Mammary epithelial cell (primary cell): ENCODE measurements around the gene GSG1.

Source experiments
- EZH2 ChIP-seq: IDR thresholded peaks from 2 replicates; pipeline ENCODE4 v1.6.1; 2012; ENCODE audit warnings: low read length, inconsistent platforms, borderline replicate concordance
- TF ChIP-seq, protein P1 (sequence below), 2 donors: IDR thresholded peaks in 1 of 2; conservative IDR thresholded peaks in 1 of 2; 2 replicates each; pipeline ENCODE4 v1.5.1; 2011 to 2012; ENCODE audit warnings: inconsistent platforms in 2 of 2, low read length in 2 of 2, mild to moderate bottlenecking in 2 of 2, control low read depth in 1 of 2, low read depth in 1 of 2; ENCODE audit not compliant: insufficient read depth in 1 of 2; ENCODE audit errors: extremely low read depth in 1 of 2

DNA sequence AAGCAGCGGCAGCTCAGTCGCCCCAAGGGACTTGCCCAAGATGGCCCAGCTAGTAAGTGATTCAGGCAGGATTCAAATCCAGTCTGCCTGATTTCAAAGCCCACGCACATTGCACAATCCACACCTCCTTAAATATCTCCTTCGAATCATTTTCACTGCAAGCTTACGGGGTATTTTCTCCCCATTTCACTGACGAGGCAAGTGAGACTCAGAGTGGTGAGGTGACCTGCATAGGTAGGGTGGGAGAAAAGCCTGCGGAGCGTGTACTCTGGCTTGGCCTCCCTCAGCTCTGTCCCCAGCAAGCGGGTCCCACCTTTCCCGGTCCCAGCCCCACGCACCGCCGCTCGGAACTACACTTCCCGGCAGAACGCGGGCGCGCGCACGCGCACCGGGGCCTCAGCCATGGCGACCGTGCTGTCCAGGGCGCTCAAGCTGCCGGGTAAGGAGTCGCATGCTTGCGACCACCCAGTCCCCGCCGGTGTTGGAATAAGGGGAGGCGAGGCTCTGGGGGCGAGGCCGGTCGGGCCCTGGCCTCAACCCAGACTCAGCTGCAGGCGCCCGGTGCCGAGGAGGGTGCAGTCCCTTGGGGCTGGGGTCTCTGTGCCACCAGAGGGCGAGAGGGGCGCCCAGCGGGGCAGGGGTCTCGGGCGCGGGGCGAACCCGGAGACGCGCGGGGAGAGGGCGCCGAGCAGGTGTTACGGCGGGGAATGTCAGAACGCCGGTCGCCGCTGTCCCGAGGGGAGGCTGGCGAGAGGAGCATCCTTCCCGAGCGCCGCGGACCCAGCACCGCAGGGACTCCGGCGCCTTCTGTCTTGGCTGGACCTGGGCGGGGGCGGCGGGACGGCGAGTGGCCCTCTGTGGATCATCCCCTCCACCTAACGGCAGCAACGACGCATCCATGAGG is 59.2 kb downstream of the GSG1 start, which contains the start of gene FAM234B:
- TF ChIP-seq, protein P1, sequence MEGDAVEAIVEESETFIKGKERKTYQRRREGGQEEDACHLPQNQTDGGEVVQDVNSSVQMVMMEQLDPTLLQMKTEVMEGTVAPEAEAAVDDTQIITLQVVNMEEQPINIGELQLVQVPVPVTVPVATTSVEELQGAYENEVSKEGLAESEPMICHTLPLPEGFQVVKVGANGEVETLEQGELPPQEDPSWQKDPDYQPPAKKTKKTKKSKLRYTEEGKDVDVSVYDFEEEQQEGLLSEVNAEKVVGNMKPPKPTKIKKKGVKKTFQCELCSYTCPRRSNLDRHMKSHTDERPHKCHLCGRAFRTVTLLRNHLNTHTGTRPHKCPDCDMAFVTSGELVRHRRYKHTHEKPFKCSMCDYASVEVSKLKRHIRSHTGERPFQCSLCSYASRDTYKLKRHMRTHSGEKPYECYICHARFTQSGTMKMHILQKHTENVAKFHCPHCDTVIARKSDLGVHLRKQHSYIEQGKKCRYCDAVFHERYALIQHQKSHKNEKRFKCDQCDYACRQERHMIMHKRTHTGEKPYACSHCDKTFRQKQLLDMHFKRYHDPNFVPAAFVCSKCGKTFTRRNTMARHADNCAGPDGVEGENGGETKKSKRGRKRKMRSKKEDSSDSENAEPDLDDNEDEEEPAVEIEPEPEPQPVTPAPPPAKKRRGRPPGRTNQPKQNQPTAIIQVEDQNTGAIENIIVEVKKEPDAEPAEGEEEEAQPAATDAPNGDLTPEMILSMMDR (conservative IDR thresholded peaks at IDR 0.05 in 1 of 2, IDR thresholded peaks at IDR 0.05 in 1 of 2; ENCODE audit: extremely low read depth in 1 of 2, insufficient read depth in 1 of 2, low read depth in 1 of 2, low read length in 2 of 2) = no peak
- TF ChIP-seq EZH2 = no peak
